Stimulated activated CD4-positive, alpha-beta T cell treated with anti-CD3 and anti-CD28 coated beads, Interleukin-2, amount 100 ng/mL, for 24 hours (primary cell): ENCODE data around the gene ALDH3A2.
A peak's percentile ranks its signal among the peaks of the same experiment; 100 is the strongest.

ENCODE experiments used
- DNase-seq, 2 donors: peaks; one replicate each; pipeline ENCODE4 v3.0.0-alpha.2; 2020

ALDH3A2 gene

GRCh38 chr17:19717031-19717360 lies 68.4 kb downstream of the ALDH3A2 start:
- no peak for DNase-seq

- DNase-seq = no peak
These were observed 68.9 kb downstream of the ALDH3A2 start for GRCh38 chr17:19717411-19717908.

- no peak for DNase-seq
These were observed 69.6 kb downstream of the ALDH3A2 start for GRCh38 chr17:19718041-19718612.

- DNase-seq = no peak
These were observed 70.2 kb downstream of the ALDH3A2 start for GRCh38 chr17:19718613-19719354.

GRCh38 chr17:19719355-19720209 lies 71.0 kb downstream of the ALDH3A2 start:
- no peak for DNase-seq

GRCh38 chr17:19720210-19720475 lies 71.6 kb downstream of the ALDH3A2 start:
- no peak for DNase-seq

- DNase-seq = no peak
These were observed 72.3 kb downstream of the ALDH3A2 start for GRCh38 chr17:19720631-19721426.

- no peak for DNase-seq
These were observed 75.4 kb downstream of the ALDH3A2 start for GRCh38 chr17:19723964-19724363.

- DNase-seq = peak; percentile 59 to 63
These were observed 76.2 kb downstream of the ALDH3A2 start for GRCh38 chr17:19724501-19725420.

- DNase-seq = no peak
These were observed 76.9 kb downstream of the ALDH3A2 start for GRCh38 chr17:19725486-19725885.

GRCh38 chr17:19726631-19727376 lies 78.3 kb downstream of the ALDH3A2 start:
- no peak for DNase-seq
